Gastrocnemius medialis (tissue), 4 donors: Measurements from ENCODE around the gene C14orf39. TPM values are rescaled to one million over a fixed set of nuclear protein-coding genes. Genes with fewer than 3 reads are reported as not detected.

Experiments used
- ATAC-seq, 2 donors: fragments of 150-250 bp; one replicate each; pipeline ENCODE4 v1.9.1; 2016
- DNase-seq, 2 donors: peaks; one replicate each; pipeline ENCODE4 v3.0.0-alpha.2; 2019
- H3K27ac ChIP-seq, 4 donors: fragments of 200-600 bp; sonication (generic); 1 replicate in 1 of 4; 2 replicates in 3 of 4; pipeline ENCODE4 v1.5.1; 2016 to 2018; ENCODE audit warnings: mild to moderate bottlenecking in 2 of 4, moderate library complexity in 1 of 4
- H3K27me3 ChIP-seq, 3 donors: fragments of 200-600 bp; sonication (generic) in 2 of 3; 1 replicate in 1 of 3; 2 replicates in 2 of 3; pipeline versions ENCODE4 v1.5.1 to v1.6.0; 2016 to 2019; ENCODE audit warnings: mild to moderate bottlenecking in 1 of 3, moderate library complexity in 1 of 3
- H3K36me3 ChIP-seq, 2 donors: fragments of 200-600 bp; sonication (generic) in 1 of 2; one replicate each; pipeline ENCODE4 v1.5.1; 2017 to 2018
- H3K4me1 ChIP-seq, 2 donors: fragments of 200-600 bp; sonication (generic) in 1 of 2; one replicate each; pipeline ENCODE4 v1.5.1; 2016 to 2017; ENCODE audit warnings: mild to moderate bottlenecking in 2 of 2
- H3K4me3 ChIP-seq, 4 donors: fragments of 200-600 bp; sonication (generic) in 3 of 4; 1 replicate in 1 of 4; 2 replicates in 3 of 4; pipeline ENCODE4 v1.5.1; 2016 to 2019; ENCODE audit warnings: mild to moderate bottlenecking in 2 of 4
- H3K9me3 ChIP-seq, 3 donors: fragments of 200-600 bp; sonication (generic) in 2 of 3; 1 replicate in 1 of 3; 2 replicates in 2 of 3; pipeline ENCODE4 v1.5.1; 2016 to 2019
- CTCF ChIP-seq, 5 experiments: fragments of 450-650 bp in 3 of 5; fragments of 200-600 bp in 2 of 5; sonication (generic) in 2 of 5; IDR thresholded peaks in 4 of 5; conservative IDR thresholded peaks in 1 of 5; 1 replicate in 4 of 5; 2 replicates in 1 of 5; pipeline ENCODE4 v1.5.1; 2016 to 2019; ENCODE audit warnings: antibody characterized with exemption in 5 of 5, mild to moderate bottlenecking in 3 of 5, moderate library complexity in 3 of 5
- POLR2A ChIP-seq, 2 donors: fragments of 450-650 bp; IDR thresholded peaks; one replicate each; pipeline ENCODE4 v1.6.1; 2017; ENCODE audit warnings: antibody characterized with exemption in 2 of 2, mild to moderate bottlenecking in 2 of 2, moderate library complexity in 2 of 2
- in situ Hi-C, 4 donors: fragments of 200-750 bp; cut with MboI; loops; one replicate each; pipeline versions ENCODE4 v1.15.0 to v1.8.0; 2017; ENCODE audit warnings: low sequenced_read_pairs in 4 of 4
- intact Hi-C: fragments of 100-400 bp; cut with DNase I; formaldehyde crosslinking; loops from one replicate; pipeline ENCODE4 v1.15.1; 2023; ENCODE audit warnings: low total_unique reads
- total RNA-seq, 4 donors: library from RNA; depleted of rRNA; stranded (reverse); fragments of >200 nt; gene quantifications; one replicate each; pipeline versions ENCODE4 v1.1.0 to v1.2.3, GENCODE V29; 2016

The C14orf39 gene
- total RNA-seq, 4 donors from 2014 or later = 1.1 to 3.3 (median 2.4) TPM

DNA sequence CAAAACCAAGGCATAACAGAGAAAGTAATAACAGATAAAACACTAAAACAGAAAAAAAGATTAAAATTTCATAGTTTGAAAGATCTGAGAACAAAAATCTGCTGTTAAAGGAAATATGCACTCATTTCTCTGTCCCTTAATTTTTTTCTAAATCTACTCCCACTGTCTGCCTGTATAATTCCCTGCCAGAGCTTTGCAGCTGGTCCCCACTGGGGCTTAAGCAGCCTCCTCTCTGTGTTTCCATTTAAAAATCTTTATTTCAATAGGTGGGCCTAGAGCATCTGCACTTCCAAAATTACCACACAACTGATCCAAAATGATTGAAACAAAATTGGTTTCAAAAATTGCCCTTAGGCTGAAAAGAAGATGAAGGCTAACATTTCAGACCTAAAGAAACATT is 16.7 kb upstream of the C14orf39 start:
- TF ChIP-seq CTCF (IDR thresholded peaks at IDR 0.05 in 4 of 5, conservative IDR thresholded peaks at IDR 0.05 in 1 of 5) (no peak), POLR2A (IDR thresholded peaks at IDR 0.05) (no peak)
- ATAC-seq (no peak), DNase-seq (no peak)
- intact Hi-C loops (no loop called here), in situ Hi-C loops (no loop called here)
- Histone ChIP-seq H3K4me1 (no peaks in the 10 kb centered on the region), H3K4me3 (no peak overlapping the region), H3K27me3 (peaks cover 0 to 7% (median 4%) of the 10 kb centered on the region in 3 donors), H3K9me3 (no peaks in the 10 kb centered on the region), H3K27ac (no peak overlapping the region), H3K36me3 (no peaks in the 10 kb centered on the region)

DNA sequence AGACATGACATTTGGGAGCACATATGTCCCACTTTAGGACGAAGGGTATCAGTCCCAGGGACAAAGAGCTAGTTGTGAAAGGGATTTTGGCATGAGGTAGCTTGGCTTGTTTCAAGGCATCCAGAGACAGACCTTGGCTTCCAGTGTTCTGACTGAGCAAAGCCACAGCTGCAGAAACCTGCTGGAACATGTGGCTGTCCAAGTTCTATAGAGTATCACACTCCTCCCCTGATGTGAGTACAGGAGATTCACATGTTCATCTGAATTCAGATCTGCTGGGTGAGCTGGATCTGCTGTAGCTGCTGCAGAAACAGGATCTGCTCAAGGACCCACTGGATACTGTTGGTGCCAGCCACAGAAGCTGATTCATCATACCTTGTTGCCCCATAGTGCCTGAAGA is 10.1 kb upstream of the C14orf39 start:
- intact Hi-C loops = no loop called here
- Histone ChIP-seq H3K4me1 (no peaks in the 10 kb centered on the region), H3K27me3 (no peaks in the 10 kb centered on the region), H3K4me3 (no peak overlapping the region), H3K36me3 (no peaks in the 10 kb centered on the region), H3K27ac (no peak overlapping the region), H3K9me3 (no peaks in the 10 kb centered on the region)
- ATAC-seq = no peak
- no peak for DNase-seq
- in situ Hi-C loops = no loop called here
- TF ChIP-seq CTCF (IDR thresholded peaks at IDR 0.05 in 4 of 5, conservative IDR thresholded peaks at IDR 0.05 in 1 of 5) = no peak
- no peak for TF ChIP-seq POLR2A (IDR thresholded peaks at IDR 0.05)

DNA sequence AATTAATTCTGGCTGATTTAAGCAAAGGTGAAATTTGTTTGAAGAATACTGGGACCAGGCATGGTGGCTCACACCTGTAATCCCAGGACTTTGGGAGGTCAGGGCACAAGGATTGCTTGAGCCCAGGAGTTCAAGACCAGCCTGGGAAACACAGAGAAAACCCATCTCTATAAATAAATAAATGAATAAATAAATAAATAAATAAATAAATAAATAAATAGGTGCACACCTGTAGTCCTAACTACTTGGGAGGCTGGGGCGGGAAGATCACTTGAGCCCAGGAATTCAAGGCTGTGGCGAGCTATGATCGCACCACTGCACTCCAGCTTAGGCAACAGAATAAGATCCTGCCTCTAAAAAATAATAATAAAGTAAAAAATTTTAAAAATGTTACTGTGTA is 4.4 kb upstream of the C14orf39 start:
- H3K27me3 ChIP-seq = peaks cover 0 to 7% (median 0%) of the 10 kb centered on the region in 3 donors
- intact Hi-C loops = no loop called here
- H3K4me3 ChIP-seq = no peak overlapping the region
- in situ Hi-C loops = no loop called here
- TF ChIP-seq CTCF (IDR thresholded peaks at IDR 0.05 in 4 of 5, conservative IDR thresholded peaks at IDR 0.05 in 1 of 5) (no peak), POLR2A (IDR thresholded peaks at IDR 0.05) (no peak)
- ATAC-seq (no peak), DNase-seq (no peak)
- peaks cover 7 to 10% of the 10 kb centered on the region in 2 donors for H3K4me1 ChIP-seq
- H3K36me3 ChIP-seq = no peaks in the 10 kb centered on the region
- H3K27ac ChIP-seq = no peak overlapping the region
- H3K9me3 ChIP-seq = no peaks in the 10 kb centered on the region

GRCh38 chr14:60488175-60488574 is 2.3 kb upstream of the C14orf39 start:
- peaks cover 0 to 7% (median 0%) of the 10 kb centered on the region in 3 donors for H3K27me3 ChIP-seq
- H3K27ac ChIP-seq = no peak overlapping the region
- intact Hi-C loops (no loop called here), in situ Hi-C loops (no loop called here)
- TF ChIP-seq CTCF (IDR thresholded peaks at IDR 0.05 in 4 of 5, conservative IDR thresholded peaks at IDR 0.05 in 1 of 5) (no peak), POLR2A (IDR thresholded peaks at IDR 0.05) (no peak)
- DNase-seq = no peak
- H3K4me1 ChIP-seq = peaks cover 7 to 10% of the 10 kb centered on the region in 2 donors
- no peak overlapping the region for H3K4me3 ChIP-seq
- no peaks in the 10 kb centered on the region for H3K9me3 ChIP-seq
- H3K36me3 ChIP-seq = no peaks in the 10 kb centered on the region
- no peak for ATAC-seq

DNA sequence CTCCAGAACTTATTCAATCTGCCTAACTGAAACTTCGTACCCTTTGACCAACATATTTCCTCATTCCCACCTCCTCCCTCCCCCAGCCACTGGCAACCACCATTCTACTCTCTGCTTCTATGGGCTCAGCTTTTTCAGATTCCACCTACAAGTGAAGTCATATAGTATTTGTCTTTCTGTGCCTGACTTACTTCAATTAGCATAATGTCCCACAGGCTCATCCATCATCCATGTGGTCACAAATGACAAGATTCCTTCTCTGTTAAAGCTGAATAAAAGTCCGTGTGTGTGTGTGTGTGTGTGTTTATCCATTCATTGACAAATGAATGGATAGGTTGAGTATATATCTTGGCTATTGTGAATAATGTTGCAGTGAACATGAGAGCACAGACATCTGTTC is 1.3 kb upstream of the C14orf39 start:
- intact Hi-C loops = no loop called here

More for the DNA sequence above, 1.3 kb upstream of the C14orf39 start:
- in situ Hi-C loops = no loop called here
- H3K27me3 ChIP-seq = peaks cover 0 to 7% (median 0%) of the 10 kb centered on the region in 3 donors
- no peaks in the 10 kb centered on the region for H3K36me3 ChIP-seq
- no peaks in the 10 kb centered on the region for H3K9me3 ChIP-seq
- no peak for TF ChIP-seq CTCF (IDR thresholded peaks at IDR 0.05 in 4 of 5, conservative IDR thresholded peaks at IDR 0.05 in 1 of 5)
- TF ChIP-seq POLR2A (IDR thresholded peaks at IDR 0.05) = no peak
- DNase-seq (no peak), ATAC-seq (no peak)
- H3K4me1 ChIP-seq = peaks cover 7 to 10% of the 10 kb centered on the region in 2 donors
- H3K27ac ChIP-seq = no peak overlapping the region
- H3K4me3 ChIP-seq = no peak overlapping the region
